Measurements from ENCODE around the gene APP.

The APP gene

DNA sequence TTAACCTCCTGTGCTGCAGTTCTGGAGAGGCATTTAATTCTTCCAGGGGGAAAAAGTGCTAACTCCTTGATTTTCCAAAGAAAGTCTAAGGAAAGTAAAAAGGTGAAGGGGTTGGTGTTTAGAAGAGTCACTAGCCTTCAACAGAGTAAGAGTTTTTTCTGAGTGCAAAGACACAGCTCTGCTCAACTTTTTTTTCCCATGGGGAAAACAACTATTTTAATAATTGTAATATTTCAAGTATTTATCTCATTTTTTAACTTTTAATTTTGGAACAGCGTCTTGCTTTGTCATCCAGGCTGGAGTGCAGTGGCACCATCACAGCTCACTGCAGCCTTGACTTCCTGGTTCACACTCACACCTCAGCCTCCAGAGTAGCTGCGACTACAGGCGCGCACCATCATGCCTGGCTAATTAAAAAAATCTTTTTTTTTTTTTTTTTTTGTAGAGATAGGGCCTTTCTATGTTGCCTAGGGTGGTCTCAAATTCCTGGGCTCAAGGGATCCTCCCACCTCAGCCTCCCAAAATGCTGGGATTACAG lies 202.6 kb downstream of the APP start:
- DNase-seq, result no peak

GRCh38 chr21:25967181-25967900 lies 203.2 kb downstream of the APP start:
- no peak for DNase-seq

GRCh38 chr21:25965951-25966707 lies 204.4 kb downstream of the APP start:
- DNase-seq, result no peak

- no peak for DNase-seq
These were observed 205.6 kb downstream of the APP start for GRCh38 chr21:25964926-25965325.

- no peak for DNase-seq
These were observed 206.6 kb downstream of the APP start for GRCh38 chr21:25964015-25964414.

DNA sequence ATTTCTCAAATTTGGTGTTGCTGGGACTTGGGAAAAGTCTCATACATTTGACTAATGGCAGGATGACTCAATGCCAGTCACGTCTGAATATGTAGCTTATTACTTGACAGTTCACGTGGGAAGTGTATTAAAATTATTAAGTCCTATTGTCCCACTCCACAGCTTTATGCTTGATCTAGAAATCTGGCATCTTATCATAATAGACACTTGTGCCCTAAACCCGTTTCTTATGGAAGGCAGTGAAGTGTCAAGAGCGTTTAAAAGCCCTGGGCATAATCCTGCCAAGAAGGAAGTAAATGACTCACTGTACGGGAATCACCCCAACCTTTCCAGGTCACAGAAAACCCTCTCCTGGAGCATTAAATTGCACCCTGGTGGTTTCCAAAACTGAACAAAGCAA lies 207.4 kb downstream of the APP start:
- no peak for DNase-seq

DNA sequence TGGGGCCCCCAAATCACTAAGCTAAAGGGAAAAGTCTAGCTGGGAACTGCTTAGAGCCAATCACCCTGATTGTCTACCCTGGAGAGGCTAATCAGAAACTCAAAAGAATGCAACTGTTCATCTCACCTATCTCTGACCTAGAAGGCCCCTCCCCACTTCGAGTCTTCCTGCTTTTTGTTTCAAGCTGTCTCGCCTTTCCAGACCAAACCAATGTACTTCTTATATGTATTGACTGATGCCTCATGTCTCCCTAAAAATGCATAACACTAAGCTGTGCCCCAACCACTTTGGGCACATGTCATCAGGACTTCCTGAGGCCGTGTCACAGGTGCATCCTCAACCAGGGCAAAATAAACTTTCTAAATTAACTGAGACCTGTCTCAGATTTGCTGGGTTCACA lies 209.5 kb downstream of the APP start:
- no peak for DNase-seq

DNA sequence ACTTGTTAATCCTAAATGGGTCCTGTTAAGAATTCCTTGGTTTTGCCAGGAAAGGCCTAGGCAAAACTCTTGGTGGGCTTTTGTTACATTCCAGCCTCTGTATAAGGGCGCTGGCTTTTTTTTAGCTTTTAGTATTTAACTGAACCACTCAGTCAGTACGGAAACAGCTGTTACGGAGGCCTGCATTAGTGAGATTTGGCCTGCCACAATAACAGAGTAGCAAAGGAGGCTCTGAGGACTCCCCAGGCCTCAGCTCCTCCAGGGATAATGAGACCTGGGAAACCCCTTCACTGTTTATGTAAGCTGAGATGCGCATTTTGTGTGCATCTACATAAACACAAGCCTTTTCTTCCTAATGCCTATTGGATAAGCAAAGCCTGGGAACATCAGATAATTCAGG lies 210.2 kb downstream of the APP start:
- DNase-seq, result no peak

DNA sequence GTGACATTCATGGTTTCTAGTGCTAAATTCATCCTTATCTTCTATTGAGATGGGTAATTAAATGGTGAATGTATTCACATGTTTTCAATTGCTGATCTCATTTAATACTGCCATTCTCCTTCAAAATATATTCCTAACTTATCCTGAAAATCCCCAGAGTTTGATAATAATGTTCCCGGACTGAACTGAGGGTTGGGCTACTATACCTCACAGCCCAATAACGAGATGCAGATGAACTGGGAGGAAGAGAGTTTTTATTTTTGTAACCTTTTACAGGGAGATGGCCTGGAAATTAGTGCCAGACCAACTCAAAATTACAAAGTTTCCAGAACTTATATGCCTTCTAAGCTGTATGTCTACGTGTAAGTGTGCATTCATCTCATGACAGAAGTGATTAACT lies 210.8 kb downstream of the APP start:
- DNase-seq, result no peak

- DNase-seq, result no peak
These were observed 213.4 kb downstream of the APP start for GRCh38 chr21:25956993-25957714.

DNA sequence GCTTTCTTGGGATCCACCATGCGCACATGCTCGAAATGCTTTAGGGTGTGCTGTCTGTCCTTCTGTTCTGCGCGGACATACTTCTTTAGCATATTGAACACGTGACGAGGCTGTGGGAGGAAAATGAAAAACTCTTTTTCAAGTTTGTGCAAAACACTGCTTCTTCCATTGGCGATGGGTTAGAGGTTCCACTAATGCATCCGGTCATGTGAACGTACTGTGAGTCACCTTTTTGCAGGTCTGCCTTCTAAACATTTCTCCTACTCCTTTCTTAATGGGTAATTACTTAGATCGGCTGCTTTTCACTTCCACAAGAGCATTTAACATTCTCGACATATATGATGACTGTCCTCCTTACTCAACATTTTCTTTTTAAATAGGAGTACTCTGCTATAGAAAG lies 214.9 kb downstream of the APP start:
- no peak for DNase-seq

GRCh38 chr21:25953659-25954058 lies 216.9 kb downstream of the APP start:
- no peak for DNase-seq

- DNase-seq, result no peak
These were observed 217.4 kb downstream of the APP start for GRCh38 chr21:25953196-25953595.

DNA sequence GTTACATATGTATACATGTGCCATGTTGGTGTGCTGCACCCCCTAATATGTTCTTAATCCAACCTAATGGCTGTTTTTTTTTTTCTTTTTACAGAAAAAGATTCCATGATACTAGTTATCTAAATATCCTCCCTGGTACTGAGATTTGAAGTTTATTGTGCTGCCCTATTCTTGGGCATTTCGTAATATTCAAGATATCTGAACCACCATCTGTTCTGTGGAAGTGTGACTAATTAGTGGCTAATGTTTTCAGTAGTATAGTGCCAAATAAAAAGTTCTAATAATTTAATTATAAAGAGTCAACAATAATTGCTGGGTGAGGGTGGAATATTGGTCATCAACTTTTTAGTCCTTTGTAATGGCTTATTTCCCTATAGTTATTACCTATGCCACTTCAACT lies 218.3 kb downstream of the APP start:
- no peak for DNase-seq

DNA sequence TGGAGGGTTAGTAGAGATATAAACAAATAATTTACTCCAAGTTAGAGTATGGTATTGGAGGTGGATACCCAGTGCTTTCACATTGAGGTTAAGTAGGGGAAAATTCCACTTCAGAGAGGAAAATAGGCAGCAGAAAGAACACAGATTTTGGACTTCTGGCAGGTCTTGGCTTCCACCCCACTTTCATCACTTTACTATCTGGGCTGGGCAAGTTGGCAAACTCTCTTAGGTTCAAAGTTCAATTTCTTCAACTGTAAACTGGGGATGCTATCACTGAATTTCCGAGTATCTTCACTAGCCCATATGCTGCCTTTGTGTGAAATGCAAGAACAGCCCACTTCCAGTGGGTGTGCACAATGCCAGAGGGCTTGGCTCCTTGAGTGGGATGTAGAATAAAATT lies 220.9 kb downstream of the APP start:
- no peak for DNase-seq

GRCh38 chr21:25944672-25945213 lies 225.8 kb downstream of the APP start:
- DNase-seq, result no peak

DNA sequence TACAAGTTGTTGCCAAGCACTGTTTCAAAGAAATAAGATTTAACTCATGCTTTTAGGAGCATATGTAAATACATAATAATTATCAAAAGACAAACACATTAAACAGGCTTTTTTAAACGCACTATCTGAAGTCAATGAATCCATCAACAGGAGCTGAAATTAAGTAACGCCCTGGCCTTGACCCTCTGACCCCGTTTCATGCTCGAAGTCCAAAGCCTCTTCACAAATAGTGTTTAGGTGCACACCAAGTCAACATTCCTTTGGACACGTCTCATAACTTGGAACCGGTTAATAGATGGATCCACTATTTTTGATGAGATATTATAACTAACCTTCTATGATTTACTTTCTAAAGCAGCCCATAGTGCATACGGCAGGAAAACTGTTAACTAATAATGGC lies 226.5 kb downstream of the APP start:
- no peak for DNase-seq

DNA sequence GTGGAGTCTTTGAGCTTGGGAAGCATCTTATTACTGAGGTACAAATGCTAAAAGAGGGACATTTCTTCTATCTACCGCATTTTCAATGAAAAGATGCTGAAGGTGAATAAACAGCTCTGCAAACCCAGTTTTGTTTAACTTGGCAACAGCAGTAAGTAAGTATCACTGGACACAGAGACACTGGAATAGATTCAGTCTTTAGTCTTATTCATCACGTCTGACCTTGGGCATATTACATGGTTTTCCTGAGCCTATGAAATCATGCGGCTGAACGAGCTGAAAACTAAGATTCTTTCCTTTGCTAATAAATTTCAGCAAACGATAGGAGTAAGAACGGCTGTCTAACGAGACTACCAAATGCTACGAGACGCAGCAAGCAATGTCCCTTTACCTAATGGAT lies 228.4 kb downstream of the APP start:
- DNase-seq, result no peak

DNA sequence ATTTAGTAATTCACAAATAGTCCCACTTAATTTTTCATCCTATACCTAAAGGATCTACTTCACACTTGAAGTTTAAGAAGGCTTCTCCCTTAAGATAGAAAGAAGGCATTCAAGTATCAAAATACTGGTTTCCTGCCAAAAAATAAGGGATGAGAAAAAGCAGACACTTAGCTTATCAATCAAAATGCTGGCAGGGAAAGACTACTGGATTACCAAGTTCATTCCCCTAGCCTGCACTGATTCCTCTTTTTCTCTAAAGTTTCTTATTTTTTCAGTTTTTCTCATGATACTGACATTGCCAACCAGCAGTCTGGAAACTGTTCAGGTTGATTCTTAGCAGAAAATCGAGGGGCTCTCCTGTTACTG lies 231.2 kb downstream of the APP start:
- no peak for DNase-seq

GRCh38 chr21:25938658-25939395 lies 231.7 kb downstream of the APP start:
- no peak for DNase-seq

- no peak for DNase-seq
These were observed 233.8 kb downstream of the APP start for GRCh38 chr21:25936776-25937175.

GRCh38 chr21:25934771-25935224 lies 235.8 kb downstream of the APP start:
- DNase-seq, result no peak

GRCh38 chr21:25934130-25934529 lies 236.4 kb downstream of the APP start:
- DNase-seq, result no peak
